ENCODE measurements around the gene AKAP4. TPM values are rescaled to one million over a fixed set of nuclear protein-coding genes. Genes with fewer than 3 reads are reported as not detected.

The AKAP4 gene
- total RNA-seq, 4 donors from 2014 or later = not detected

DNA sequence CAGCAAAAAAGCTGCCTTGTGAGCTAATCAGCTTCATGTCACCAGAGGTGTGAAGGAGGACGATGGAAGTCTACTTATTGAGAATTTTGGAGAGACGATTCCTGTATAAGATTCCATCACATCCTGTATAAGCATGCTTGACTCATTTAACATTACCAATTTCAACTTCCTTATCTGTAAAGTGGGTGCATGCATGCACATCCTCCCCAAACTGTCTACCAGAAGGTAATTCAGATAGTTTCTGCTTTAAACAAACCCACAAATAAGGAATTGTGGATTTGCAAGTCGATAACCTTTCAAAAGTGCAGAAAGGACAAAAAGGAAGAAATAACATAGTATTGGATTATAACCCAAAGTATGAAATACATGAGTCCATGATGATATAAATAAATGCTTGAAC is 31.1 kb downstream of the AKAP4 start:
- 81% methylated on average over 3 of the region's 3 CpGs for WGBS
- intact Hi-C loops (cut with DNase I) = no loop called here
- H3K36me3 ChIP-seq = no peaks in the 10 kb centered on the region
- no peak for DNase-seq (ENCODE audit: extremely low spot score)
- TF ChIP-seq POLR2AphosphoS5 (IDR thresholded peaks at IDR 0.05) = no peak
- TF ChIP-seq EP300 (IDR thresholded peaks at IDR 0.05) = no peak
- TF ChIP-seq, protein P1, sequence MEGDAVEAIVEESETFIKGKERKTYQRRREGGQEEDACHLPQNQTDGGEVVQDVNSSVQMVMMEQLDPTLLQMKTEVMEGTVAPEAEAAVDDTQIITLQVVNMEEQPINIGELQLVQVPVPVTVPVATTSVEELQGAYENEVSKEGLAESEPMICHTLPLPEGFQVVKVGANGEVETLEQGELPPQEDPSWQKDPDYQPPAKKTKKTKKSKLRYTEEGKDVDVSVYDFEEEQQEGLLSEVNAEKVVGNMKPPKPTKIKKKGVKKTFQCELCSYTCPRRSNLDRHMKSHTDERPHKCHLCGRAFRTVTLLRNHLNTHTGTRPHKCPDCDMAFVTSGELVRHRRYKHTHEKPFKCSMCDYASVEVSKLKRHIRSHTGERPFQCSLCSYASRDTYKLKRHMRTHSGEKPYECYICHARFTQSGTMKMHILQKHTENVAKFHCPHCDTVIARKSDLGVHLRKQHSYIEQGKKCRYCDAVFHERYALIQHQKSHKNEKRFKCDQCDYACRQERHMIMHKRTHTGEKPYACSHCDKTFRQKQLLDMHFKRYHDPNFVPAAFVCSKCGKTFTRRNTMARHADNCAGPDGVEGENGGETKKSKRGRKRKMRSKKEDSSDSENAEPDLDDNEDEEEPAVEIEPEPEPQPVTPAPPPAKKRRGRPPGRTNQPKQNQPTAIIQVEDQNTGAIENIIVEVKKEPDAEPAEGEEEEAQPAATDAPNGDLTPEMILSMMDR (IDR thresholded peaks at IDR 0.05) = no peak
- no peak for TF ChIP-seq POLR2A (IDR thresholded peaks at IDR 0.05; ENCODE audit: low read depth)
- H3K27ac ChIP-seq (replicated peaks in 1 of 4) = no peak overlapping the region
- H3K9me3 ChIP-seq = no peaks in the 10 kb centered on the region
- no peaks in the 10 kb centered on the region for H3K27me3 ChIP-seq
- no peak overlapping the region for H3K4me3 ChIP-seq
- H3K4me1 ChIP-seq = no peaks in the 10 kb centered on the region

DNA sequence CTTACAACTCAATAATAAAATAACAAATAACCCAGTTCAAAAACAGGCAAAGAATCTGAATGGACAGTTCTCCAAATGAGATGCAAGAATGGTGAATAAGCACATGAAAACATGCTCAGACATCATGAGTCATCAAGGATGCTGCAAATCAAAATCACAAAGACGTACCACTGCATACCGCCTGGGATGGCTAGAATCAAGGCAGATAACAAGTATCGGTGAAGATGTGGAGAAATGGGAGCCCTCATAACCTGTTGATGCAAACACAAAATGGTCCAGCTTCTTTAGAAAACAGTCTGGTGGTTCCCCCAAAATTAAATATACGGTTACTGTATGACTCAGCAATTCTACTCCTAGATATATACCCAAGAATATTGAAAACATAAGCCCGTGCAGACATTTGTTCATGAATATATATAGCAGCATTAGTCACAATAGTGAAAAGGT is 32.5 kb downstream of the AKAP4 start:
- no peaks in the 10 kb centered on the region for H3K4me1 ChIP-seq
- intact Hi-C loops (cut with DNase I) = no loop called here
- TF ChIP-seq EP300 (IDR thresholded peaks at IDR 0.05) (no peak), POLR2AphosphoS5 (IDR thresholded peaks at IDR 0.05) (no peak), POLR2A (IDR thresholded peaks at IDR 0.05; ENCODE audit: low read depth) (no peak)
- TF ChIP-seq, protein P1 (IDR thresholded peaks at IDR 0.05) = no peak
- H3K36me3 ChIP-seq = no peaks in the 10 kb centered on the region
- no peak overlapping the region for H3K27ac ChIP-seq (replicated peaks in 1 of 4)
- H3K4me3 ChIP-seq = no peak overlapping the region
- WGBS = 65% methylated on average over 5 of the region's 5 CpGs
- H3K27me3 ChIP-seq = no peaks in the 10 kb centered on the region
- no peak for DNase-seq (ENCODE audit: extremely low spot score)
- no peaks in the 10 kb centered on the region for H3K9me3 ChIP-seq

DNA sequence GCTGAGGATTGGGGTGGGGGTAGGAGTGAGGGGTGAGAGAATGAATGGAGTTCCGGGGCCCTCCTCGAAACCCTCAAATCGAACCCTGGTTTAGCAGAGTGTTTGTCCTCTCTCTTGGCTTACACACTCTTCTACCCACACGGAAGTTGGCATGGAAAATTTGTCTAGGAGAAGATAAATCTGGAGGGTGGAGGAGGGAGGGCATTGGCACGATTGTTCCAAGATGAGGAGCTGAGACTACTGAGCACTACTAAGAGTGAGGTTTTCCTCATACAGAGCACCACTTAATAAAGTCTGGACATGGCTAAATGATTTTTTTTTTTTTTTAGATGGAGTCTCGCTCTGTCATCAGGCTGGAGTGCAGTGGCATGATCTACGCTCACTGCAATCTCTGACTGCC is 33.4 kb downstream of the AKAP4 start:
- TF ChIP-seq POLR2AphosphoS5 (IDR thresholded peaks at IDR 0.05) (no peak), POLR2A (IDR thresholded peaks at IDR 0.05; ENCODE audit: low read depth) (no peak), EP300 (IDR thresholded peaks at IDR 0.05) (no peak)
- TF ChIP-seq, protein P1 (IDR thresholded peaks at IDR 0.05) = no peak
- Histone ChIP-seq H3K27me3 (no peaks in the 10 kb centered on the region), H3K4me1 (no peaks in the 10 kb centered on the region), H3K9me3 (no peaks in the 10 kb centered on the region), H3K27ac (replicated peaks in 1 of 4) (no peak overlapping the region), H3K4me3 (no peak overlapping the region), H3K36me3 (no peaks in the 10 kb centered on the region)
- intact Hi-C loops (cut with DNase I) = no loop called here
- DNase-seq (ENCODE audit: extremely low spot score) = no peak
- WGBS = 82% methylated on average over 7 of the region's 7 CpGs

DNA sequence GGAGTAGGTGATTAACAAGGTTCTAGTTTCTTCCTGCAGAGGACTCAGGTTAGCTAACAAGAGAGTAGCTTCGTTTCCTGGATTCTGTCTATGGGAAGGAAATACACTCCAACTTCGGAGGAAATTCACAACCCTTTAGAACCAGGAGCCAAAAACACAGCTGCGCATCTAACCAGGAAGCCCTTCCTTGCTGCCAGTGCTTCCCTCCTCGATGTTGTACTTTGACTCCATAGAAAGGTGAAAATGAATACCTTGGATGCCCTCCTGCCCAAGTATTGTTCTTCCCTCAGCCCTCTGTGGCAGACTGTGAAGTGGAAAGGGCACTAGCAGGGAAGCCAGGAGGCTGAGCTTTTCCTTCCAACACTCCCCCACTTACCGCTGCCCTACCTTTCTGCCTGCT is 35.1 kb downstream of the AKAP4 start:
- TF ChIP-seq POLR2AphosphoS5 (IDR thresholded peaks at IDR 0.05) (no peak), POLR2A (IDR thresholded peaks at IDR 0.05; ENCODE audit: low read depth) (no peak)
- intact Hi-C loops (cut with DNase I) = no loop called here
- no peak for DNase-seq (ENCODE audit: extremely low spot score)
- Histone ChIP-seq H3K27ac (replicated peaks in 1 of 4) (no peak overlapping the region), H3K4me1 (no peaks in the 10 kb centered on the region), H3K27me3 (no peaks in the 10 kb centered on the region), H3K36me3 (no peaks in the 10 kb centered on the region), H3K4me3 (no peak overlapping the region), H3K9me3 (no peaks in the 10 kb centered on the region)
- 79% methylated on average over 5 of the region's 5 CpGs for WGBS

DNA sequence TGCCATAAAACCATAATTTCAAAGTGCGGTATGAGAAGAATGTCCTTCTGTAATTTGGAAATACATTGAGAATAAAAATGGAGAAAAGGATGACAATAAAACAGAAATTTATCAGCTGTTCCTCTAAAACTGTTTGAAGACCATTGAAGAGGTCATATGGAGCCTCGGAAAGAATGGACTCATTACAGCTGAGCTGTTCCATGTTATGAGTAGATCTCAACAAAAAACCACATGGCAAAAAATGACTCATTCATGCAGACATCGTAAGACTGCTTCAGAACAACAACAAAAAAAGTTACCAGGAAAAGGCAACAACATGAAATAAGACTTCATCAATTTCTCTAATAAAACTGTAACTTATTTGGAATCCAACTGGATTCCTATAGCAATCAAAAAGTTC is 39.7 kb downstream of the AKAP4 start:
- intact Hi-C loops (cut with DNase I) = no loop called here
- H3K4me3 ChIP-seq = no peak overlapping the region
- no peaks in the 10 kb centered on the region for H3K36me3 ChIP-seq
- no peaks in the 10 kb centered on the region for H3K27me3 ChIP-seq
- WGBS = 65% methylated on average over 3 of the region's 3 CpGs
- no peak for DNase-seq (ENCODE audit: extremely low spot score)
- H3K4me1 ChIP-seq = no peaks in the 10 kb centered on the region
- TF ChIP-seq POLR2A (IDR thresholded peaks at IDR 0.05; ENCODE audit: low read depth) (no peak), POLR2AphosphoS5 (IDR thresholded peaks at IDR 0.05) (no peak), EP300 (IDR thresholded peaks at IDR 0.05) (no peak)
- TF ChIP-seq, protein P1 (IDR thresholded peaks at IDR 0.05) = no peak
- no peaks in the 10 kb centered on the region for H3K9me3 ChIP-seq
- no peak overlapping the region for H3K27ac ChIP-seq (replicated peaks in 1 of 4)
